ENCODE measurements around the gene PBX1. TPM values are rescaled to one million over a fixed set of nuclear protein-coding genes. Genes with fewer than 3 reads are reported as not detected.

Gene PBX1
- total RNA-seq, 1 donor from 2014 or later = 44.2 TPM

- no peak for DNase-seq (ENCODE audit: low spot score)
- Mint-ChIP-seq H3K27me3 (ENCODE audit: unreplicated experiment) (peaks cover 7% of the 10 kb centered on the region), H3K36me3 (ENCODE audit: low read depth, unreplicated experiment) (peaks cover 7% of the 10 kb centered on the region), H3K4me3 (ENCODE audit: unreplicated experiment) (no peak overlapping the region), H3K27ac (ENCODE audit: unreplicated experiment) (peak overlapping the region; percentile 4), H3K9me3 (ENCODE audit: unreplicated experiment) (no peaks in the 10 kb centered on the region), H3K4me1 (ENCODE audit: unreplicated experiment) (peaks cover 33% of the 10 kb centered on the region)
- no peak for TF ChIP-seq CTCF (IDR thresholded peaks at IDR 0.05; ENCODE audit: unreplicated experiment)
Observed at GRCh38 chr1:164846731-164847691, 288.0 kb downstream of the PBX1 start.

GRCh38 chr1:164853146-164853545 lies 294.2 kb downstream of the PBX1 start:
- Mint-ChIP-seq H3K4me3 (ENCODE audit: unreplicated experiment) (no peak overlapping the region), H3K9me3 (ENCODE audit: unreplicated experiment) (no peaks in the 10 kb centered on the region), H3K27ac (ENCODE audit: unreplicated experiment) (no peak overlapping the region), H3K4me1 (ENCODE audit: unreplicated experiment) (peaks cover 38% of the 10 kb centered on the region), H3K36me3 (ENCODE audit: low read depth, unreplicated experiment) (no peaks in the 10 kb centered on the region), H3K27me3 (ENCODE audit: unreplicated experiment) (peaks cover 7% of the 10 kb centered on the region)
- no peak for DNase-seq (ENCODE audit: low spot score)
- TF ChIP-seq CTCF (IDR thresholded peaks at IDR 0.05; ENCODE audit: unreplicated experiment) = no peak

- H3K27me3 Mint-ChIP-seq (ENCODE audit: unreplicated experiment) = peaks cover 5% of the 10 kb centered on the region
- no peak overlapping the region for H3K27ac Mint-ChIP-seq (ENCODE audit: unreplicated experiment)
- no peak for TF ChIP-seq CTCF (IDR thresholded peaks at IDR 0.05; ENCODE audit: unreplicated experiment)
- peaks cover 39% of the 10 kb centered on the region for H3K4me1 Mint-ChIP-seq (ENCODE audit: unreplicated experiment)
- H3K4me3 Mint-ChIP-seq (ENCODE audit: unreplicated experiment) = no peak overlapping the region
- no peaks in the 10 kb centered on the region for H3K36me3 Mint-ChIP-seq (ENCODE audit: low read depth, unreplicated experiment)
- no peaks in the 10 kb centered on the region for H3K9me3 Mint-ChIP-seq (ENCODE audit: unreplicated experiment)
- no peak for DNase-seq (ENCODE audit: low spot score)
Observed at GRCh38 chr1:164855716-164856329, 296.8 kb downstream of the PBX1 start.

GRCh38 chr1:164856381-164856780 lies 297.4 kb downstream of the PBX1 start:
- Mint-ChIP-seq H3K9me3 (ENCODE audit: unreplicated experiment) (no peaks in the 10 kb centered on the region), H3K27me3 (ENCODE audit: unreplicated experiment) (peaks cover 5% of the 10 kb centered on the region), H3K36me3 (ENCODE audit: low read depth, unreplicated experiment) (no peaks in the 10 kb centered on the region), H3K27ac (ENCODE audit: unreplicated experiment) (peak overlapping the region; percentile 7), H3K4me1 (ENCODE audit: unreplicated experiment) (peaks cover 39% of the 10 kb centered on the region), H3K4me3 (ENCODE audit: unreplicated experiment) (no peak overlapping the region)
- no peak for DNase-seq (ENCODE audit: low spot score)
- TF ChIP-seq CTCF (IDR thresholded peaks at IDR 0.05; ENCODE audit: unreplicated experiment) = no peak

GRCh38 chr1:164857439-164857838 lies 298.5 kb downstream of the PBX1 start:
- Mint-ChIP-seq H3K9me3 (ENCODE audit: unreplicated experiment) (no peaks in the 10 kb centered on the region), H3K36me3 (ENCODE audit: low read depth, unreplicated experiment) (no peaks in the 10 kb centered on the region), H3K4me1 (ENCODE audit: unreplicated experiment) (peaks cover 28% of the 10 kb centered on the region), H3K27ac (ENCODE audit: unreplicated experiment) (no peak overlapping the region), H3K27me3 (ENCODE audit: unreplicated experiment) (peaks cover 3% of the 10 kb centered on the region), H3K4me3 (ENCODE audit: unreplicated experiment) (no peak overlapping the region)
- TF ChIP-seq CTCF (IDR thresholded peaks at IDR 0.05; ENCODE audit: unreplicated experiment) = no peak
- DNase-seq (ENCODE audit: low spot score) = no peak
